Endothelial cell of umbilical vein (primary cell): ENCODE results near the gene CLEC18B. TPM values are rescaled to one million over a fixed set of nuclear protein-coding genes. Genes with fewer than 3 reads are reported as not detected.

Source experiments
- BruUV-seq: library from RNA; stranded (reverse); fragments of 400-500 nt; replicated peaks from 2 replicates; lab custom pipeline; 2021; lab: Mats Ljungman, UMichigan
- CTCF ChIA-PET: fragments of 300-600, 350-600 bp; sonication (Branson Sonifier 250); formaldehyde crosslinking; loops from one replicate; lab custom pipeline; 2021; ENCODE audit warnings: antibody characterized with exemption, inconsistent platforms; lab: Charles Lee
- POLR2A ChIA-PET: fragments of 300-600, 350-600 bp; sonication (Branson Sonifier 250); formaldehyde crosslinking; loops from one replicate; lab custom pipeline; 2021; ENCODE audit warnings: antibody characterized with exemption, inconsistent platforms; lab: Charles Lee
- DNase-seq: peaks from one replicate; pipeline ENCODE4 v3.0.0-alpha.2; 2011; ENCODE audit warnings: low read depth, low spot score
- FAIRE-seq: peaks from 2 replicates; lab custom pipeline; 2011; peaks lifted over from hg19 to GRCh38; lab: Jason Lieb, UNC
- H2AFZ ChIP-seq: 2 replicates; pipeline ENCODE4 v1.6.0; 2012; ENCODE audit warnings: low read depth, low read length, control low read depth, inconsistent platforms
- H3K27ac ChIP-seq: 2 replicates; pipeline ENCODE4 v1.5.1; 2011; ENCODE audit warnings: low read depth, mild to moderate bottlenecking, control low read depth, low read length, moderate library complexity; ENCODE audit not compliant: insufficient read depth
- H3K27me3 ChIP-seq, 2 experiments: 2 replicates each; pipeline versions ENCODE4 v1.6.0 to v1.6.1; 2011; ENCODE audit warnings: low read length in 2 of 2, mixed read lengths in 1 of 2; ENCODE audit not compliant: control insufficient read depth in 2 of 2, insufficient read depth in 2 of 2
- H3K36me3 ChIP-seq, 2 experiments: 2 replicates in 1 of 2; 3 replicates in 1 of 2; pipeline ENCODE4 v1.5.1; 2011; ENCODE audit warnings: low read length in 2 of 2, mild to moderate bottlenecking in 1 of 2, moderate library complexity in 1 of 2; ENCODE audit not compliant: control insufficient read depth in 2 of 2, insufficient read depth in 2 of 2; ENCODE audit errors: extremely low read depth in 1 of 2
- H3K4me1 ChIP-seq: 3 replicates; pipeline ENCODE4 v1.5.1; 2011; ENCODE audit warnings: mild to moderate bottlenecking, low read length; ENCODE audit not compliant: control insufficient read depth, insufficient read depth; ENCODE audit errors: extremely low read depth
- H3K4me2 ChIP-seq: 2 replicates; pipeline ENCODE4 v1.6.1; 2011; ENCODE audit warnings: low read length, control low read depth, mixed read lengths; ENCODE audit not compliant: insufficient read depth
- H3K4me3 ChIP-seq, 3 experiments: fragments of 200-600 bp in 1 of 3; sonication (generic), shearing (Covaris generic) in 1 of 3; replicated peaks in 1 of 3; 2 replicates each; pipeline ENCODE4 v1.5.1; 2011 to 2016; ENCODE audit warnings: control low read depth in 3 of 3, low read length in 3 of 3, mild to moderate bottlenecking in 2 of 3, inconsistent platforms in 1 of 3, low read depth in 1 of 3, moderate library complexity in 1 of 3; ENCODE audit not compliant: insufficient read depth in 1 of 3
- H3K79me2 ChIP-seq: 2 replicates; pipeline ENCODE4 v1.6.0; 2012; ENCODE audit warnings: low read length, inconsistent platforms; ENCODE audit not compliant: control insufficient read depth, insufficient read depth
- H3K9ac ChIP-seq: replicated peaks from 2 replicates; pipeline ENCODE3; 2011; ENCODE audit warnings: low read length, control low read depth; ENCODE audit not compliant: insufficient read depth; ENCODE audit errors: extremely low read depth
- H3K9me1 ChIP-seq: replicated peaks from 3 replicates; pipeline ENCODE4 v1.6.0; 2011; ENCODE audit warnings: mild to moderate bottlenecking, low read length; ENCODE audit not compliant: control insufficient read depth, insufficient read depth; ENCODE audit errors: extremely low read depth
- H3K9me3 ChIP-seq: replicated peaks from 2 replicates; pipeline ENCODE4 v1.5.1; 2012; ENCODE audit warnings: low read length, inconsistent platforms; ENCODE audit not compliant: control insufficient read depth, insufficient read depth
- H4K20me1 ChIP-seq: replicated peaks from 2 replicates; pipeline ENCODE3; 2011; ENCODE audit warnings: mild to moderate bottlenecking, low read length; ENCODE audit not compliant: control insufficient read depth, insufficient read depth; ENCODE audit errors: extremely low read depth
- FOS ChIP-seq: IDR thresholded peaks from 2 replicates; pipeline ENCODE4 v1.6.1; 2011; ENCODE audit warnings: mild to moderate bottlenecking, low read length, moderate library complexity, borderline replicate concordance; ENCODE audit not compliant: insufficient read depth
- JUN ChIP-seq: IDR thresholded peaks from 2 replicates; pipeline ENCODE4 v1.6.1; 2011; ENCODE audit warnings: borderline replicate concordance, low read depth; ENCODE audit not compliant: insufficient read length, insufficient read depth
- POLR2AphosphoS5 ChIP-seq: IDR thresholded peaks from 2 replicates; pipeline ENCODE4 v1.6.1; 2012; ENCODE audit warnings: low read depth, mild to moderate bottlenecking, control low read depth, low read length, moderate library complexity; ENCODE audit not compliant: insufficient read depth
- dilution Hi-C: fragments of 300-500 bp; cut with MboI; formaldehyde crosslinking; loops from one replicate; pipeline ENCODE4 v1.15.0; 2019; ENCODE audit warnings: low sequenced_read_pairs; ENCODE audit not compliant: extremely low pct_ligation_motif_present
- intact Hi-C: fragments of 100-400 bp; cut with micrococcal nuclease; formaldehyde crosslinking; loops from one replicate; pipeline ENCODE4 v1.10.0; 2022
- polyA plus RNA-seq, 4 experiments: library from polyadenylated mRNA; depleted of rRNA in 3 of 4; stranded (reverse) in 3 of 4; unstranded in 1 of 4; fragments of >200 nt; gene quantifications; 2 replicates each; pipeline versions ENCODE4 v1.2.1 to v1.2.3, GENCODE V29; 2011 to 2012; ENCODE audit warnings: missing spikeins in 1 of 4
- total RNA-seq: library from RNA; stranded (reverse); gene quantifications from 2 replicates; pipeline ENCODE4 v1.2.3, GENCODE V29; 2021
- TF ChIP-seq, protein P1 (sequence below): IDR thresholded peaks from 2 replicates; pipeline ENCODE4 v1.6.1; 2011; ENCODE audit not compliant: insufficient read depth, insufficient read length
- TF ChIP-seq, protein P2 (sequence below), 2 donors: IDR thresholded peaks; 1 replicate in 1 of 2; 2 replicates in 1 of 2; pipeline ENCODE4 v1.5.1; 2011; ENCODE audit warnings: low read length in 2 of 2, mild to moderate bottlenecking in 2 of 2, moderate library complexity in 2 of 2, control low read depth in 1 of 2, inconsistent platforms in 1 of 2, low read depth in 1 of 2; ENCODE audit not compliant: insufficient read depth in 1 of 2; ENCODE audit errors: extremely low read depth in 1 of 2

The CLEC18B gene
- total and polyA plus RNA-seq, 2 donors (not counting 3 experiments of a cell fraction or from before 2014, with no cell fraction given) = 0.49 TPM; not detected in 1

DNA sequence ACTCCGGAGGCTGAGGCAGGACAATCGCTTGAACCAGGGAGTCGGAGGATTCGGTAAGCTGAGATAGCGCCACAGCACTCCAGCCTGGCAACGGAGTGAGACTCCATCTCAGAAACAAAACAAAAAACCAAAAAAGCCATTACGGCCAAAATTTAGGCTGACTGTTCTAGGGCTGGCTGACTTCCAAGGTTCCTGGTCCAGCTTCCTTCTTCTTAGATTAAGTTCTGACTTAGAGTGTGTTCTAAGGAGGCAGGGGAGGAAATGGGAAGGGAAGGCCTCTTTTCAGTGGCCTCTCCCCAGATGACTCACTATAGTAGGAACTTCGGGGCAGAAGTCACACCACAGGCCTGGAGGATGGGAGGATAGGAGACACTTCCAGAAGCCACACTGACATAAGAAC is 27.7 kb upstream of the CLEC18B start:
- intact Hi-C loops (no loop called here), dilution Hi-C loops (no loop called here)
- Histone ChIP-seq H3K36me3 (peaks cover 0 to 22% of the 10 kb centered on the region in 2 experiments), H3K4me3 (no peak overlapping the region), H3K27me3 (no peaks in the 10 kb centered on the region), H3K9ac (no peak overlapping the region), H3K27ac (peak overlapping the region; percentile 34), H2AFZ (no peak overlapping the region), H4K20me1 (no peaks in the 10 kb centered on the region), H3K79me2 (no peaks in the 10 kb centered on the region), H3K4me1 (peaks cover 38% of the 10 kb centered on the region), H3K9me3 (no peaks in the 10 kb centered on the region), H3K9me1 (no peaks in the 10 kb centered on the region), H3K4me2 (peak overlapping the region; percentile 2)
- FAIRE-seq (peak; percentile 96), DNase-seq (peak; percentile 84)
- TF ChIP-seq, protein P1, sequence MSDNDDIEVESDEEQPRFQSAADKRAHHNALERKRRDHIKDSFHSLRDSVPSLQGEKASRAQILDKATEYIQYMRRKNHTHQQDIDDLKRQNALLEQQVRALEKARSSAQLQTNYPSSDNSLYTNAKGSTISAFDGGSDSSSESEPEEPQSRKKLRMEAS = no peak
- TF ChIP-seq, protein P2, sequence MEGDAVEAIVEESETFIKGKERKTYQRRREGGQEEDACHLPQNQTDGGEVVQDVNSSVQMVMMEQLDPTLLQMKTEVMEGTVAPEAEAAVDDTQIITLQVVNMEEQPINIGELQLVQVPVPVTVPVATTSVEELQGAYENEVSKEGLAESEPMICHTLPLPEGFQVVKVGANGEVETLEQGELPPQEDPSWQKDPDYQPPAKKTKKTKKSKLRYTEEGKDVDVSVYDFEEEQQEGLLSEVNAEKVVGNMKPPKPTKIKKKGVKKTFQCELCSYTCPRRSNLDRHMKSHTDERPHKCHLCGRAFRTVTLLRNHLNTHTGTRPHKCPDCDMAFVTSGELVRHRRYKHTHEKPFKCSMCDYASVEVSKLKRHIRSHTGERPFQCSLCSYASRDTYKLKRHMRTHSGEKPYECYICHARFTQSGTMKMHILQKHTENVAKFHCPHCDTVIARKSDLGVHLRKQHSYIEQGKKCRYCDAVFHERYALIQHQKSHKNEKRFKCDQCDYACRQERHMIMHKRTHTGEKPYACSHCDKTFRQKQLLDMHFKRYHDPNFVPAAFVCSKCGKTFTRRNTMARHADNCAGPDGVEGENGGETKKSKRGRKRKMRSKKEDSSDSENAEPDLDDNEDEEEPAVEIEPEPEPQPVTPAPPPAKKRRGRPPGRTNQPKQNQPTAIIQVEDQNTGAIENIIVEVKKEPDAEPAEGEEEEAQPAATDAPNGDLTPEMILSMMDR (IDR thresholded peaks at IDR 0.05; ENCODE audit: extremely low read depth in 1 of 2, insufficient read depth in 1 of 2, low read depth in 1 of 2, low read length in 2 of 2) = no peak
- TF ChIP-seq POLR2AphosphoS5 (peak; percentile 77), FOS (peak; percentile 96), JUN (peak; percentile 79)
- ChIA-PET CTCF (interaction anchor here (0.9 to 1.4 kb wide), 2 partner anchors 16 to 26 kb away, joined by 3 to 5 read pairs; no protein-coding TSS in a partner anchor), POLR2A (no interaction called here)
- BruUV-seq = TSS peak; percentile 2
